Right lobe of liver (tissue), 6 donors: Measurements from ENCODE around the gene GRK6. TPM values are rescaled to one million over a fixed set of nuclear protein-coding genes. Genes with fewer than 3 reads are reported as not detected.

ENCODE experiments used
- ATAC-seq, 4 donors: fragments of 200-7000 bp; cut with Tn5 transposase; one replicate each; pipeline ENCODE4 v1.9.1; 2020; ENCODE audit warnings: mild to moderate bottlenecking in 4 of 4, moderate library complexity in 4 of 4
- DNase-seq, 3 donors: peaks; one replicate each; pipeline ENCODE4 v3.0.0-alpha.2; 2020
- H3K27ac ChIP-seq, 3 donors: fragments of 200-600 bp; one replicate each; pipeline ENCODE4 v1.8.0; 2022
- H3K27me3 ChIP-seq, 2 donors: fragments of 200-600 bp; one replicate each; pipeline ENCODE4 v1.8.0; 2022
- H3K36me3 ChIP-seq, 4 donors: fragments of 200-600 bp; sonication (generic) in 1 of 4; one replicate each; pipeline versions ENCODE4 v1.5.1 to v1.8.0; 2017 to 2022; ENCODE audit warnings: control low read depth in 1 of 4
- H3K4me1 ChIP-seq, 4 donors: fragments of 200-600 bp; sonication (generic) in 1 of 4; one replicate each; pipeline versions ENCODE4 v1.5.1 to v1.8.0; 2017 to 2022; ENCODE audit warnings: control low read depth in 1 of 4
- H3K4me3 ChIP-seq, 3 donors: fragments of 200-600 bp; one replicate each; pipeline ENCODE4 v1.8.0; 2022
- H3K9me3 ChIP-seq, 4 donors: fragments of 200-600 bp; sonication (generic) in 1 of 4; one replicate each; pipeline versions ENCODE4 v1.5.1 to v1.8.0; 2017 to 2022; ENCODE audit warnings: control low read depth in 1 of 4
- POLR2A ChIP-seq: fragments of 450-650 bp; IDR thresholded peaks from one replicate; pipeline ENCODE4 v1.6.1; 2017; ENCODE audit warnings: antibody characterized with exemption, mild to moderate bottlenecking
- WGBS: methylation state at CpG from one replicate; pipeline ENCODE4 v1.1.6; 2018; ENCODE audit warnings: low coverage, low lambda C conversion rate; ENCODE audit not compliant: insufficient coverage; ENCODE audit errors: missing lambda C conversion rate; 5-methylcytosine and 5-hydroxymethylcytosine counted together
- intact Hi-C, 2 donors: fragments of 100-400 bp; cut with DNase I; formaldehyde crosslinking; loops; one replicate each; pipeline versions ENCODE4 v1.11.2 to v1.14.1; 2022
- total RNA-seq, 6 experiments: library from RNA; depleted of rRNA in 2 of 6; stranded (reverse); fragments of >200 nt in 2 of 6; fragmentation: NEBNext Ultra II Directional in 3 of 6; extraction: Animal tissue kit (Norgen Biotek cat#: 25700) in 3 of 6; gene quantifications; one replicate each; pipeline versions ENCODE4 v1.1.0 to v1.2.4, GENCODE V29; 2016 to 2023
- TF ChIP-seq, protein P1 (sequence below), 4 donors: fragments of 200-600 bp in 3 of 4; fragments of 450-650 bp in 1 of 4; IDR thresholded peaks; one replicate each; pipeline versions ENCODE4 v1.5.1 to v1.8.0; 2016 to 2022; ENCODE audit warnings: antibody characterized with exemption in 4 of 4, mild to moderate bottlenecking in 2 of 4
- donor health status: DM: no; HTN: yes; CAD: no.
- donor health status: DM: no; HTN: no; CAD: no.
- donor health status: DM: no; HTN: no; CAD: no.
- donor health status: DM: no; HTN: yes; CAD: no.
- donor health status: DM: no; HTN: yes; CAD: no.

GRK6 gene
- total RNA-seq, 6 experiments from 2014 or later: 6.1 to 10.8 (median 10.0) TPM

DNA sequence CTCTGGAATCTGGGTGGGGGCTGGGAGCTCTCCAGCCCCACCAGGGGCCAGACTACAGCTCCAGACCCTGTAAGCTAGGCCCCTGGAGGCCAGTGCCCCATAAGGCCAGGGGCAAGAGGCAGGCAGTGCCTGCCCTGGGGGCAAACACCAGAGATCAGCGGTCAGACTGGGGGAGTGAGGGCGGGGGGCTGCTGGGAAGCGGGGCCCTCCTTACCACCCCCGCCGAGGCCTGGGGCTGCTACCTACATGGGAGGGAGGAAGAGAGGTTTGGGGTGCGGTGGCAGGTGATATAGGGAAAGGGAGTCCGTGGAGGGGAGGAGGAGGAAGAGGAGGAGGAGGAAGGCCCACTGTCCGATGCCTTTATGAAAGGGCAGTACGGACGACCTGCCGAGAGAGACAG is 32.9 kb downstream of the GRK6 start:
- no peak overlapping the region for H3K27ac ChIP-seq
- no peaks in the 10 kb centered on the region for H3K9me3 ChIP-seq
- DNase-seq (no peak), ATAC-seq (no peak)
- no peaks in the 10 kb centered on the region for H3K27me3 ChIP-seq
- H3K4me1 ChIP-seq: peaks cover 0 to 5% (median 0%) of the 10 kb centered on the region in 4 donors
- intact Hi-C loops: loop anchor here in 1 of 2 donors (10.0 kb wide), 1 partner anchor 145 kb away; the partner anchor contains the start of gene MXD3
- TF ChIP-seq POLR2A: no peak
- TF ChIP-seq, protein P1, sequence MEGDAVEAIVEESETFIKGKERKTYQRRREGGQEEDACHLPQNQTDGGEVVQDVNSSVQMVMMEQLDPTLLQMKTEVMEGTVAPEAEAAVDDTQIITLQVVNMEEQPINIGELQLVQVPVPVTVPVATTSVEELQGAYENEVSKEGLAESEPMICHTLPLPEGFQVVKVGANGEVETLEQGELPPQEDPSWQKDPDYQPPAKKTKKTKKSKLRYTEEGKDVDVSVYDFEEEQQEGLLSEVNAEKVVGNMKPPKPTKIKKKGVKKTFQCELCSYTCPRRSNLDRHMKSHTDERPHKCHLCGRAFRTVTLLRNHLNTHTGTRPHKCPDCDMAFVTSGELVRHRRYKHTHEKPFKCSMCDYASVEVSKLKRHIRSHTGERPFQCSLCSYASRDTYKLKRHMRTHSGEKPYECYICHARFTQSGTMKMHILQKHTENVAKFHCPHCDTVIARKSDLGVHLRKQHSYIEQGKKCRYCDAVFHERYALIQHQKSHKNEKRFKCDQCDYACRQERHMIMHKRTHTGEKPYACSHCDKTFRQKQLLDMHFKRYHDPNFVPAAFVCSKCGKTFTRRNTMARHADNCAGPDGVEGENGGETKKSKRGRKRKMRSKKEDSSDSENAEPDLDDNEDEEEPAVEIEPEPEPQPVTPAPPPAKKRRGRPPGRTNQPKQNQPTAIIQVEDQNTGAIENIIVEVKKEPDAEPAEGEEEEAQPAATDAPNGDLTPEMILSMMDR (IDR thresholded peaks at IDR 0.05): no peak
- no peak overlapping the region for H3K4me3 ChIP-seq
- 87% methylated on average over 7 of the region's 11 CpGs for WGBS
- H3K36me3 ChIP-seq: no peaks in the 10 kb centered on the region

DNA sequence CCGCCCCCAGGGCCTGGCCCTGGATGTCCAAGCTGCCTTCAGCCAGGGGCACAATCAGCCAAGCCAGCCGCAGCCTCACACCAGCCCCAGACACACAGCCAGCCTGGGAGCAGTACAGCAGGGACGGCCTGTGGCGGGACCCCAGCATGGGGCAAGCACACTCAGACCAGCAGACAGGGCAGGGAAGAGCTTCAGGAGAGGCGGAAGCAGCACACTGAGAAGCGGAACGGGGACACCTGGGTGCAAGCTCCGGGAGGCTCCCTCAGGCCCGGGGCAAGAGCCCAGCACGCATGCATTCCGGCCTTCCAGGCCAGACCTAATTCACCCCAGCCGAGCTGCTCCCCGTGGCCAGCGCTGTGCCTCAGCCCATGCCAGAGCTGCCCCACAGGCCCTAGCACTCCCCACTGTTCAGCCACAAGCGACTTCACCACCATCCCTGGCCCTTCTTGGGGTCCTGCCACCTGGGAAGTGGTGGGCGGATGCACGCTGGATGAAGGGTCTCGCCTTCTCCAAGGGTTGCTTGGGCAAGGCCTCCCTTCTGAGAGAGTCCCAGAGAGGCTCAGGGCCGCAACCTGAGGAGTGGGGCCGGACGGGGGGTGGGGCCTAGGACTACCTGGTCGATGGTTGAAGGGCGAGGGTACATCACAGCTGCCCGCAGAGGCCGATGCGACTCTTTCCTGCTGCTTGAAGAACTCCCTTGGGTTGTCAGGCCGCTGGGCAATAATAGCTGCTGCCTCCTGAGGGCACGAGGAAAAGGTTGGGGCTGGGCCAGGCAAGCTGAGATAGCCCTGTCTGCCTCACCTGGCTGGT is 33.5 kb downstream of the GRK6 start:
- Histone ChIP-seq H3K36me3 (no peaks in the 10 kb centered on the region), H3K4me1 (peaks cover 0 to 5% (median 0%) of the 10 kb centered on the region in 4 donors), H3K27ac (no peak overlapping the region), H3K27me3 (no peaks in the 10 kb centered on the region), H3K4me3 (no peak overlapping the region), H3K9me3 (peaks cover 0 to under 1% (median 0%) of the 10 kb centered on the region in 4 donors)
- DNase-seq: no peak
- TF ChIP-seq POLR2A: no peak
- TF ChIP-seq, protein P1 (IDR thresholded peaks at IDR 0.05): no peak
- WGBS: 75% methylated on average over 1 of the region's 28 CpGs
- intact Hi-C loops: loop anchor here in 1 of 2 donors (10.0 kb wide), 1 partner anchor 145 kb away; the partner anchor contains the start of gene MXD3
- no peak for ATAC-seq

DNA sequence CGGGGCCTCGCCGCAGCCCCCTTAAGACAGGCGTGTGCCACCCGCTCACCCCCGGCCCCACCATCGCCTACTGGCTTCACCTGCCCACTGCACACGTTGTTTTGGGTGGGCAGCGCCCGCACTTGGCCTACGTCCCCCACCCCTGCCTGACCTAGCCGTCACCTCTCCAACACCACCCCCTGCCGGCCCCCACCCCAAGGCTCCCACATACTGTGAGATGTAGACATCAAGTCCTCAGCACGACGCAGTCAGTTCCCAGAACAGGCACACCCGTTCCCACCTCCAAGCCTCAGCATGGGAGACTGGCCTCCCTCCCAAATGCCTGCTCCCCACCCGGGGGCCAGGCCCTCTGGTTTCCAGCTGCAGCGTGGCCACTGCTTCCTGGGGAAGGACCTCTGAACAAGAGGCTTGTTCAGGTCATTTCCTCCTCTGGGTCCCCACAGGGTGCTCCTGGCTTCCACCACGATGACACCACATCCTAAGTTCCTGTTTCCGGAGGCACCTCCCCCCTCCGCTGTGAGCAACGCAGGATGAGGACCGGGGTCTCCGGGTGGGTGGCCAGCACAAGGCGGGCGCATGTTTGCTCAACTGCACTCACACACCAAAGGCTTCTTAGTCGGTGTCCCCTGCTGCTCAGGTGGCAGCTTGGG is 35.7 kb downstream of the GRK6 start:
- 34% methylated on average over 3 of the region's 27 CpGs for WGBS
- Histone ChIP-seq H3K27ac (no peak overlapping the region), H3K4me1 (no peaks in the 10 kb centered on the region), H3K36me3 (no peaks in the 10 kb centered on the region), H3K27me3 (no peaks in the 10 kb centered on the region), H3K9me3 (peaks cover 0 to 2% (median 0%) of the 10 kb centered on the region in 4 donors), H3K4me3 (no peak overlapping the region)
- ATAC-seq: peak; percentile 18 to 38 (median 28)
- TF ChIP-seq, protein P1 (IDR thresholded peaks at IDR 0.05): no peak
- TF ChIP-seq POLR2A: no peak
- intact Hi-C loops: no loop called here
- no peak for DNase-seq

DNA sequence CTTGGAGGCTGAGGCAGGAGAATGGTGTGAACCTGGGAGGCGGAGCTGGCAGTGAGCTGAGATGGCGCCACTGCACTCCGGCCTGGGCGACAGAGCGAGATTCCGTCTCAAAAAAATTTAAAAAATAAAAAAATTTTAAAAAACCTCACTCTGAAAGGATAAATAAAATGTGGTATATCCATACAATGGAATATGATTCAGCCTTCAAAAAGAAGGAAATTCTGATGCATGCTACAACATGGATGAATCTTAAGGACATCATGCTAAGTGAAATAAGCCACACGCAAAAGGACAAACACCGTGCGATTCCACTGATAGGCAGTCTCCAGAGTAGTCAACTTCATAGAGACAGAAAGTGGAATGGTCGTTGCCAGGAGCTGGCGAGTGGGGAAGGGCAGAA is 38.6 kb downstream of the GRK6 start:
- 92% methylated on average over 11 of the region's 11 CpGs for WGBS
- Histone ChIP-seq H3K9me3 (peaks cover 0 to 2% (median 0%) of the 10 kb centered on the region in 4 donors), H3K27me3 (no peaks in the 10 kb centered on the region), H3K4me1 (no peaks in the 10 kb centered on the region), H3K4me3 (no peak overlapping the region), H3K36me3 (no peaks in the 10 kb centered on the region), H3K27ac (no peak overlapping the region)
- TF ChIP-seq POLR2A: no peak
- TF ChIP-seq, protein P1 (IDR thresholded peaks at IDR 0.05): no peak
- intact Hi-C loops: no loop called here
- DNase-seq (no peak), ATAC-seq (no peak)
